GM12878 (cell line): ENCODE results near the gene SYN1. TPM values are rescaled to one million over a fixed set of nuclear protein-coding genes. Genes with fewer than 3 reads are reported as not detected.

Experiments used
- ATAC-seq: fragments of 200-7000 bp; cut with Tn5 transposase; 3 replicates; pipeline ENCODE4 v1.9.1; 2020; ENCODE audit warnings: mild to moderate bottlenecking, moderate library complexity
- BruUV-seq: library from RNA; stranded (reverse); fragments of 400-500 nt; replicated peaks from 2 replicates; lab custom pipeline; 2021; lab: Mats Ljungman, UMichigan
- CTCF ChIA-PET: fragments of 300-600 bp; sonication (Branson Sonifier 250); formaldehyde crosslinking; extraction: SDS; loops from one replicate; lab custom pipeline; 2021; ENCODE audit warnings: inconsistent platforms; lab: Yijun Ruan, JAX
- POLR2A ChIA-PET: fragments of 350-600 bp; formaldehyde crosslinking; extraction: SDS; loops from one replicate; lab custom pipeline; 2021; ENCODE audit warnings: inconsistent platforms; lab: Charles Lee
- RAD21 ChIA-PET: fragments of 300-600 bp; sonication (Branson Sonifier 250); formaldehyde crosslinking; loops from one replicate; lab custom pipeline; 2023; ENCODE audit warnings: antibody characterized with exemption; ENCODE audit not compliant: unreplicated experiment; lab: Charles Lee
- SMC1A ChIA-PET: fragments of 300-600 bp; sonication (Branson Sonifier 250); formaldehyde crosslinking; loops from one replicate; lab custom pipeline; 2023; ENCODE audit not compliant: unreplicated experiment, uncharacterized antibody; lab: Charles Lee
- DNase-seq: peaks from one replicate; pipeline ENCODE4 v3.0.0-alpha.2; 2011; ENCODE audit warnings: low read depth, low spot score
- FAIRE-seq: peaks from 3 replicates; lab custom pipeline; 2011; peaks lifted over from hg19 to GRCh38; lab: Jason Lieb, UNC
- H2AFZ ChIP-seq: 2 replicates; pipeline ENCODE4 v1.6.0; 2011; ENCODE audit warnings: low read depth, low read length, control low read depth; ENCODE audit not compliant: control insufficient read depth
- H3K27ac ChIP-seq: 2 replicates; pipeline ENCODE4 v1.5.1; 2011; ENCODE audit warnings: control low read depth; ENCODE audit not compliant: control insufficient read depth, insufficient read depth
- H3K27me3 ChIP-seq, 2 experiments: replicated peaks in 1 of 2; 2 replicates each; pipeline versions ENCODE4 v1.6.0 to v1.6.1; 2011; ENCODE audit warnings: low read length in 1 of 2; ENCODE audit not compliant: control insufficient read depth in 2 of 2, insufficient read depth in 2 of 2
- H3K36me3 ChIP-seq, 2 experiments: 2 replicates each; pipeline ENCODE4 v1.5.1; 2011; ENCODE audit warnings: low read length in 1 of 2; ENCODE audit not compliant: control insufficient read depth in 2 of 2, insufficient read depth in 2 of 2
- H3K4me1 ChIP-seq: 2 replicates; pipeline ENCODE4 v1.6.1; 2011; ENCODE audit warnings: mild to moderate bottlenecking, low read length, moderate library complexity, mixed read lengths; ENCODE audit not compliant: control insufficient read depth, insufficient read depth
- H3K4me2 ChIP-seq: 2 replicates; pipeline ENCODE4 v1.6.0; 2011; ENCODE audit warnings: control low read depth; ENCODE audit not compliant: control insufficient read depth, insufficient read depth
- H3K4me3 ChIP-seq: fragments of 200-600 bp; sonication (generic); 2 replicates; pipeline ENCODE4 v1.5.1; 2016
- H3K79me2 ChIP-seq: 2 replicates; pipeline ENCODE4 v1.6.0; 2011; ENCODE audit warnings: low read length; ENCODE audit not compliant: control insufficient read depth, insufficient read depth
- H3K9ac ChIP-seq: 2 replicates; pipeline ENCODE4 v1.8.0; 2011; ENCODE audit warnings: low read length, control low read depth, mixed read lengths; ENCODE audit not compliant: control insufficient read depth, insufficient read depth
- H3K9me3 ChIP-seq: replicated peaks from 3 replicates; pipeline ENCODE4 v1.5.1; 2011; ENCODE audit warnings: mild to moderate bottlenecking, low read length; ENCODE audit not compliant: control insufficient read depth, insufficient read depth
- H4K20me1 ChIP-seq: 2 replicates; pipeline ENCODE4 v1.6.0; 2011; ENCODE audit not compliant: control insufficient read depth, insufficient read depth
- ATF2 ChIP-seq: IDR thresholded peaks from 2 replicates; pipeline ENCODE4 v1.6.1; 2012; ENCODE audit warnings: low read length, inconsistent platforms
- ATF3 ChIP-seq: IDR thresholded peaks from 2 replicates; pipeline ENCODE4 v1.6.1; 2011; ENCODE audit warnings: low read depth, mild to moderate bottlenecking, low read length, moderate library complexity, borderline replicate concordance; ENCODE audit errors: extremely low read depth
- CHD1 ChIP-seq: IDR thresholded peaks from 2 replicates; pipeline ENCODE4 v1.6.1; 2012; ENCODE audit warnings: low read depth, low read length, improper control_type of control experiment
- FOS ChIP-seq: IDR thresholded peaks from 3 replicates; pipeline ENCODE4 v1.6.1; 2011; ENCODE audit warnings: borderline replicate concordance; ENCODE audit not compliant: insufficient read length; ENCODE audit errors: extremely low read depth
- HDGF ChIP-seq: fragments of 450-650 bp; IDR thresholded peaks from 2 replicates; pipeline ENCODE4 v1.6.1; 2016; ENCODE audit warnings: antibody characterized with exemption
- JUNB ChIP-seq: IDR thresholded peaks from 2 replicates; pipeline ENCODE4 v1.6.1; 2016; ENCODE audit warnings: antibody characterized with exemption, mild to moderate bottlenecking
- NR2C1 ChIP-seq: fragments of 450-650 bp; IDR thresholded peaks from 2 replicates; pipeline ENCODE4 v1.6.1; 2017; ENCODE audit warnings: antibody characterized with exemption, mild to moderate bottlenecking, moderate library complexity
- PML ChIP-seq: IDR thresholded peaks from 2 replicates; pipeline ENCODE4 v1.6.1; 2012; ENCODE audit warnings: low read length, inconsistent platforms
- POU2F2 ChIP-seq: IDR thresholded peaks from 3 replicates; pipeline ENCODE4 v1.6.1; 2011; ENCODE audit warnings: low read depth, mild to moderate bottlenecking, low read length, borderline replicate concordance
- RELB ChIP-seq: fragments of 450-650 bp; IDR thresholded peaks from 2 replicates; pipeline ENCODE4 v1.6.1; 2017; ENCODE audit warnings: low read depth, mild to moderate bottlenecking, moderate library complexity
- SMC3 ChIP-seq: IDR thresholded peaks from 2 replicates; pipeline ENCODE4 v1.6.1; 2011; ENCODE audit warnings: low read length, improper control_type of control experiment, borderline replicate concordance
- SPI1 ChIP-seq: IDR thresholded peaks from 2 replicates; pipeline ENCODE4 v1.6.1; 2011; ENCODE audit warnings: low read depth, mild to moderate bottlenecking, low read length, moderate library complexity, borderline replicate concordance; ENCODE audit not compliant: insufficient read depth
- TCF3 ChIP-seq: IDR thresholded peaks from 2 replicates; pipeline ENCODE4 v1.6.1; 2012; ENCODE audit warnings: low read depth, mild to moderate bottlenecking, low read length, borderline replicate concordance; ENCODE audit not compliant: insufficient read depth
- in situ Hi-C: fragments of 300-500 bp; cut with MboI; formaldehyde crosslinking; loops from 9 replicates; pipeline ENCODE4 v1.14.3; 2018; ENCODE audit warnings: mixed read lengths
- intact Hi-C: fragments of 100-400 bp; cut with micrococcal nuclease; formaldehyde crosslinking; loops from one replicate; pipeline ENCODE4 v1.14.2; 2022; ENCODE audit not compliant: unreplicated experiment
- polyA plus RNA-seq, 11 experiments: library from polyadenylated mRNA; depleted of rRNA in 4 of 11; unstranded in 6 of 11; stranded (reverse) in 5 of 11; fragments of >200 nt; fragmentation: Nextera tagmentation in 4 of 11; fragmentation: Illumina TruSeq in 1 of 11; extraction: Ambion mirVana in 4 of 11; extraction: Trizol in 1 of 11; gene quantifications; 1 replicate in 1 of 11; 2 replicates in 10 of 11; pipeline versions ENCODE4 v1.2.1 to v1.2.3, GENCODE V29; 2011 to 2016; ENCODE audit warnings: inconsistent platforms in 2 of 11, missing spikeins in 2 of 11, low read depth in 1 of 11
- total RNA-seq, 4 experiments: library from RNA; depleted of rRNA in 3 of 4; stranded (reverse); fragments of >200 nt in 3 of 4; fragmentation: Illumina TruSeq in 1 of 4; extraction: Trizol in 1 of 4; gene quantifications; 2 replicates each; pipeline versions ENCODE4 v1.2.1 to v1.2.3, GENCODE V29; 2013 to 2021

The SYN1 gene
- total and polyA plus RNA-seq, 10 of the 15 experiments (the other 5 are each of a cell fraction or from before 2014, with no cell fraction given), result 0.09 to 0.57 (median 0.16) TPM; not detected in 3

- TF ChIP-seq SMC3, result peak; percentile 42; the same call in 1 of the 2 replicates
- no peak for TF ChIP-seq NR2C1
- TF ChIP-seq POU2F2, result peak; percentile 14; the same call in 1 of the 3 replicates
- TF ChIP-seq RELB, result peak; percentile 24; the same call in 1 of the 2 replicates
- peak; percentile 30; the same call in 1 of the 2 replicates for TF ChIP-seq SPI1
- TF ChIP-seq ATF2, result no peak
- no peak for TF ChIP-seq TCF3
- TF ChIP-seq, all 136 proteins: peak for 8
Observed at GRCh38 chrX:47540754-47541538, 78.7 kb downstream of the SYN1 start (continued).

- FAIRE-seq, result no peak
- no peak overlapping the region for H3K4me2 ChIP-seq
- POLR2A ChIA-PET, result interaction anchor here (1.6 kb wide), 1 partner anchor 9 kb away, joined by 11 read pairs; no protein-coding TSS in a partner anchor
- intact Hi-C loops (no loop called here), in situ Hi-C loops (no loop called here)
- no peaks in the 10 kb centered on the region for H3K36me3 ChIP-seq
- no peak overlapping the region for H2AFZ ChIP-seq
- no TSS peak for BruUV-seq
- no peak overlapping the region for H3K4me3 ChIP-seq
- no peak for ATAC-seq
- TF ChIP-seq FOS, result no peak
- no peak for TF ChIP-seq ATF3
- no peak for TF ChIP-seq JUNB
- no peak for TF ChIP-seq CHD1
- TF ChIP-seq HDGF, result no peak
- no peak for TF ChIP-seq PML
- TF ChIP-seq, all 136 proteins: peak for 0
- no peak overlapping the region for H3K27ac ChIP-seq
- H3K9me3 ChIP-seq, result no peaks in the 10 kb centered on the region
- H3K27me3 ChIP-seq, result no peaks in the 10 kb centered on the region
- no peaks in the 10 kb centered on the region for H3K79me2 ChIP-seq
- ChIA-PET SMC1A (interaction anchor here (2.6 kb wide), 1 partner anchor 104 kb away, joined by 9 read pairs; no protein-coding TSS in a partner anchor), CTCF (interaction anchor here (0.8 to 1.3 kb wide), 2 partner anchors 43 to 89 kb away, joined by 4 to 7 read pairs; no protein-coding TSS in a partner anchor), RAD21 (no interaction called here)
- H4K20me1 ChIP-seq, result no peaks in the 10 kb centered on the region
- no peaks in the 10 kb centered on the region for H3K4me1 ChIP-seq
- H3K9ac ChIP-seq, result no peak overlapping the region
- no peak for DNase-seq
Observed at GRCh38 chrX:47539860-47540259, 79.8 kb downstream of the SYN1 start.
